Inflammatory macrophage (primary cell): Measurements from ENCODE around the gene ACSM2A.
"Not testable (repeated sequence)": the region's sequence is repeated elsewhere in the genome, so short reads cannot be mapped to it uniquely, and the experiment has no call there.

ENCODE experiments used
- DNase-seq, 2 donors: peaks; one replicate each; pipeline ENCODE4 v3.0.0-alpha.2; 2020 to 2022
- total RNA-seq, 18 experiments: gene quantifications; one replicate each; lab custom pipeline; 2026; ENCODE audit warnings: mixed read lengths in 6 of 18, inconsistent platforms in 2 of 18; lab: John Stamatoyannopoulos, UW

The ACSM2A gene
- 0 to 0.37 (median 0) reads per million in 18 experiments for total RNA-seq

GRCh38 chr16:20451364-20451763 is at the start of gene ACSM2A:
Gene ACSM2A, plus strand, starts transcription at chr16:20451521. Its CDS starts 8,594 bp downstream, at chr16:20460115.
- DNase-seq = not testable (repeated sequence)

GRCh38 chr16:20402651-20403050 is 48.7 kb upstream of the ACSM2A start:
- no peak for DNase-seq

- no peak for DNase-seq
Measured at GRCh38 chr16:20404637-20405036, 46.7 kb upstream of the ACSM2A start, which contains the start of gene PDILT. Gene PDILT, minus strand, starts transcription at chr16:20404737. Its CDS starts 5,437 bp downstream, at chr16:20399300.

DNA sequence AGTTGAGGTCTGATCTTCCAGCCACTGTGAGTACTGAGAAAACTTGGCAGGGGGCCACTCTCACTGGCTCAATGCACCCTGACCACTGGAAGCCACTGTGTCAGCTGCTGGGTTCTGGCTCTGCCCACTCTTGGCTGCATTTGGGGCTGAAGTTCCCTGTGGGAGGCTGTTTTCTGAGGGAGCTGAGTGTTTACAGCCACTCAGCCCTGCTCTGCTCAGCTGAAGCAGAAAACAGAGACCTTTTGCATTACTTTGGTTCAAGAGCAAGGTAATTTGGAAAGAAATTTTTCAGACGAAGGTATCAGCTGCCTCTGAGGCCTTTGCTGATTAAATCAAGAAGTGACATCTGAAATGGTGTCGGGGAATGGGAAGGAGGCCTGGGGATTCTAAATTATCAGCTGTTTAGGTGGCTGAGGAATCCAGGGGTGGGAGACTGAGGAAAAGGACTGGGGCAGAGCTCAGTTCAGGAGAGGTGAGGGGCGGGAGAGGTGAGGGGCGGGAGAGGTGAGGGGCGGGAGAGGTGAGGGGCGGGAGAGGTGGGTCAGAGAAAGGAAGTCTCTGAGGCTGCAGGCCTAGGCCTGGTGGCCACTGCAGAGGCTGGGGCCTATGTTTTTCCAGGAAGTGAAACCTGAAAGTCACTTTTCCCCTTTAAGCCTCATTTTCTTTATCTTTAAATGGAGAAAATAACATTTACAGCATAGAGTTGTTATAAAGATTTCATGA is 41.8 kb upstream of the ACSM2A start, which contains the start of gene ACSM5:
ACSM5 (plus strand) TSS at position 137 of the 723 bp plus-strand sequence. CDS start 1,951 bp downstream, outside the sequence.
- peak; percentile 53 to 62 for DNase-seq

GRCh38 chr16:20410121-20410723 is 41.1 kb upstream of the ACSM2A start:
- DNase-seq = peak; percentile 52 to 54

- no peak for DNase-seq
Measured at GRCh38 chr16:20411055-20411454, 40.3 kb upstream of the ACSM2A start.

GRCh38 chr16:20415541-20415940 is 35.8 kb upstream of the ACSM2A start:
- no peak for DNase-seq

GRCh38 chr16:20419093-20419492 is 32.2 kb upstream of the ACSM2A start:
- not testable (repeated sequence) for DNase-seq

DNA sequence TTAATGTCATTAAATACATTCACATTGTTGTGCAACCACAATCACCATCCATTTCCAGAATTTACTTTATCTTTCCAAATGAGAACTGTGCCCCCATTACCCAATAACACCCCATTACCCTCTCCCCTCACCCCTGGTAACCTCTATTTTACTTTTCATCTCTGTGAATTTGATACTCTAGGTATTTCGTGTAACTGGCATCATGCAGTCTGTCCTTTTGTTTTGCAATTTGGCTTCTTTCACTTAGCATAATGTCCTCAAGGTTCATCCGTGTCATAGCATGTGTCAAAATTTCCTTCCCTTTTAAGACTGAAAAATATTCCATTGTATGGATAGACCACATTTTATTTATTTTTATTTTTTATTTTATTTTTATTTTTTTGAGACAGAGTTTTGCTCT is 29.6 kb upstream of the ACSM2A start:
- DNase-seq = not testable (repeated sequence)

- DNase-seq = not testable (repeated sequence)
Measured at GRCh38 chr16:20423772-20424128, 27.6 kb upstream of the ACSM2A start.

DNA sequence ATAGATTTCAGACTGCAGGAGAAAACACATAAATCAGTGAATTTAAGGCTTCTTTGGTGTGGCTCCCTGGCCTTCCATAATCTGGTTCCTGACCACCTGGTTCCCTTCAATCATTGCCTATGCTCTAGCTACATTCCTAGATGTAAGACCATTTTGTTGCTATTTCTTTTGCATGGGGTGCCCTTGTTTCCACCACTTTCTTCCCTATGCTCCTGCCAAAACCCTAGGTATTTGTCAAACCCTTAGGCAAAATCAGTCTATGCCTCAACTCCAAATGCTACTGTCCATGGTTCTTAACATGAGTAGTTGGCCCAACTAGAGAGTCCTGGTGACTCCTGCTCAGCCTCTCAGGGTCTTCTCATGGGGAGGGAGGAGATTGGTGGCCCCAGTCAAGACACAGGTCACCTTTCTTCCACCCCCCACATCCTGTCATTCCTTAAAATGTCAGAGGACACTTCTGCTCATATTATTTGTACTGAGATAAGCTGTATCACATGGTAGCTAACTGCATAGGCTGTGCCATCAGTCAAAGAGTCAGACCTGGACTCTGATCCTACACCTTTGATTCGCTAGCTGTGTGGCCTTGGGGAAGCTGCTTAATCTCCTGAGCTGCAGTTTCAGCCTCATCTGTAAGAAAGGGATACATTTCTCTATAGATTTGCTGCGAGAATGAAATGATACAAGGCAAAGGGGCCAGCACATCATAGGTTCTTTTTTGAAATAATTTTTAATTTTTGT is 27.0 kb upstream of the ACSM2A start:
- no peak for DNase-seq

GRCh38 chr16:20427401-20427797 is 23.9 kb upstream of the ACSM2A start:
- not testable (repeated sequence) for DNase-seq

GRCh38 chr16:20429499-20429898 is 21.8 kb upstream of the ACSM2A start:
- DNase-seq = not testable (repeated sequence)

- not testable (repeated sequence) for DNase-seq
Measured at GRCh38 chr16:20430480-20430879, 20.8 kb upstream of the ACSM2A start.

GRCh38 chr16:20430948-20431347 is 20.4 kb upstream of the ACSM2A start:
- DNase-seq = no peak

GRCh38 chr16:20438950-20439349 is 12.4 kb upstream of the ACSM2A start:
- DNase-seq = not testable (repeated sequence)

GRCh38 chr16:20439820-20440231 is 11.5 kb upstream of the ACSM2A start:
- not testable (repeated sequence) for DNase-seq

DNA sequence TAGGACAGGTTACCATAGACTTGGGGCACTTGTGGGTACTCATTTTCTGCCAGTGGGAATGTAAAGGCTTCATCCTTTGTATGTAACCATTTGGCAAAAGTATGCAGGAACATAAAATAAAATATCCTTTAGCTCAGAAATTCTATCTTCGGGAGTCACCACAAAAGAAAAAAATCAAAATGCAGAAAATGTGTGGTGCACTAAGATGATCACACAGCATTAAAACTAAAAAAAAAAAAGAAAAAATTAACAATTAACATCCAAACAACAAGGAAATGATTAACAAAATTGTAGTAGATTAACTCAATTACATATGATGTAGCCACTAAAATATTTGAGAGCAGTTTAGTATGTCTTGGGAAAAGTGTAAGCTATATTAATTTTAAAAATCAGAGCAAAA is 10.6 kb upstream of the ACSM2A start:
- not testable (repeated sequence) for DNase-seq

DNA sequence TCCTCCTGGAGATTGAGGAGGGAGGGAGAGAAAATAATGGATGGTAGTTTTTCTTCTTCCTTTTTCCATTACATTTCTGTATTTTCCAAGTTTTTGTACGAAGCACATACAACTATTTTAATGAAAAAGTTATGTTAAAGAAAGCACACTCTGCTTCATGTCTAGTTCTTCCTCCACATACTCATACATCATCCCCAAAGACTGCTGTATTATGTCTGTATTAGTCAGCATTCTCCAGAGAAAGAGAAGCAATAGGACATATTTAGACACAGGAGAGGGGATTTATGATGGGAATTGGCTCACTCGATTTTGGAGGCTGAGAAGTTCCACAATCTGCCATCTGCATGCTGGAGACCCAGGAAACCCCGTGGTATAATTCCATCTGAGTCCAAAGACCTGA is 10.1 kb upstream of the ACSM2A start:
- no peak for DNase-seq

DNA sequence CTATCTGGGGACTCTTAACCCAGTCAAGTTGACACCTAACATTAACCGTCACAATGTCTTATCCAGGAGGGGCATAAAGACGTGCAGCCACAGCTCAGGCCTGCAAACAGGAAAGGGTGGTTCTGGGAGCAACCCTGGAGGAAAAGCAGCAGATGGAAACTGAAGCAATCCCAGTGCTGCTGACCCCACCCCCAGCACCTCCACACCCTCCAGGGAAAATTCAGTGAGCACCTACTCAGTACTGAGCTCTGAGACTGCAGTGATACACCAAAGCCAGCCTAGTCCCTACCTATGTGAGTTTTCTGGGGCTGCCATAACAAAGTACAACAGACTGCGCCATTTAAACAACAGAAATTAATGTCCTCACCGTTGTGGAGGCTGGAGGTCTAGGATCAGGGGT is 9.5 kb upstream of the ACSM2A start:
- not testable (repeated sequence) for DNase-seq

DNA sequence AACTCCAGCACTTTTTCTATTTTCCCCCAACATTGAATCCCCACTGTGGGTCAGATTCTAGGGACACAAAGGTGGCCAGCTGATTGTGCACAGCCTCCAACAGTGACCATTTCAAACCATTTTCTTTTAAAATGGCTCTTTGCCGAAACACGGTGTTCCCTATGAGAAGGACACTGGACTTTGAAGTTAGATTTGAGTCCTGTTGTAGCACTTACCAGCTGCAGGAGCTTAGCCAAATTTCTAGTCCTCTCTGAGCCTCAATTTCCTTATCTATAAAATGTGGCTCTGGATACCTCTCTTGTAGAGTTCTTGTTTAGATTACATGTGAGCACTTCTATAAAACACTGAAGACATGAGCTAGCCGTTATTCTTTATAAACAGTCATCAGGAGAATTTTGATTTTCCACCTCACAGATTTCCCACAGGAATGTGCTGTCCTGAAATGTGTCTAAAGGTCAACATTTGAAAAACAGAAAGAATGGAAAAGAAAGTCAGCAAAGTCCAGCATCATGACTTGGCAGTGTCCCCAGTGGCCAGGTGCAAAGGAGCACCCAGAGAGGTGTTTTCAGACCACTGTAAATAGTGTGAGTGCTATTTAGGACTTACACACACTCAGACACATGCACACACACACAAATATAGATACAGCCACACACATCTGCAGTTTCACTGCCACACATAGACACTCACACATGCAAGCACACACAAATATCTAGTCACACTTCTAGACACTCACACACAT is 4.5 kb upstream of the ACSM2A start:
- DNase-seq = not testable (repeated sequence)

- DNase-seq = not testable (repeated sequence)
Measured at GRCh38 chr16:20453633-20454032, 2.3 kb downstream of the ACSM2A start.
